Muscle of leg (tissue), 16 donors: Measurements from ENCODE around the gene MAGEA9. TPM values are rescaled to one million over a fixed set of nuclear protein-coding genes. Genes with fewer than 3 reads are reported as not detected.
"Not testable (repeated sequence)": the region's sequence is repeated elsewhere in the genome, so short reads cannot be mapped to it uniquely, and the experiment has no call there.

Source experiments
- DNase-seq: peaks from one replicate; pipeline ENCODE4 v3.0.0; 2013
- H3K27ac ChIP-seq: one replicate; pipeline ENCODE4 v1.5.1; 2013; ENCODE audit warnings: mild to moderate bottlenecking, low read length, control low read depth
- H3K27me3 ChIP-seq: one replicate; pipeline ENCODE4 v1.6.1; 2013; ENCODE audit warnings: low read length; ENCODE audit not compliant: control insufficient read depth, insufficient read depth
- H3K36me3 ChIP-seq: one replicate; pipeline ENCODE4 v1.6.1; 2013; ENCODE audit warnings: low read length; ENCODE audit not compliant: control insufficient read depth, insufficient read depth
- H3K4me1 ChIP-seq: one replicate; pipeline ENCODE4 v1.6.1; 2013; ENCODE audit warnings: low read length; ENCODE audit not compliant: control insufficient read depth, insufficient read depth
- H3K4me3 ChIP-seq: one replicate; pipeline ENCODE4 v1.5.1; 2013; ENCODE audit warnings: low read length, control low read depth
- H3K9me3 ChIP-seq: replicated peaks from 2 replicates; pipeline ENCODE4 v1.6.1; 2013; ENCODE audit warnings: low read depth, low read length; ENCODE audit not compliant: control insufficient read depth
- whole genome bisulfite sequencing: methylation state at CpG from one replicate; pipeline ENCODE4 v1.1.5; 2013; ENCODE audit warnings: missing lambda C conversion rate; ENCODE audit not compliant: insufficient coverage; 5-methylcytosine and 5-hydroxymethylcytosine counted together
- long read RNA-seq, 11 donors: transcript quantifications; one replicate each; lab custom pipeline, GENCODE V29; 2026
- polyA plus RNA-seq, 8 donors: library from polyadenylated mRNA; unstranded; fragments of 120-200 nt; gene quantifications; one replicate each; pipeline versions ENCODE4 v1.2.1 to v1.2.3, GENCODE V29; 2013; ENCODE audit warnings: inconsistent platforms in 1 of 8, low replicate concordance in 1 of 8; ENCODE audit not compliant: insufficient read length in 8 of 8, insufficient read depth in 1 of 8
- total RNA-seq: library from RNA; stranded (reverse); fragments of 120-200 nt; gene quantifications from one replicate; pipeline ENCODE4 v1.2.4, GENCODE V29; 2013

Gene MAGEA9, protein sequence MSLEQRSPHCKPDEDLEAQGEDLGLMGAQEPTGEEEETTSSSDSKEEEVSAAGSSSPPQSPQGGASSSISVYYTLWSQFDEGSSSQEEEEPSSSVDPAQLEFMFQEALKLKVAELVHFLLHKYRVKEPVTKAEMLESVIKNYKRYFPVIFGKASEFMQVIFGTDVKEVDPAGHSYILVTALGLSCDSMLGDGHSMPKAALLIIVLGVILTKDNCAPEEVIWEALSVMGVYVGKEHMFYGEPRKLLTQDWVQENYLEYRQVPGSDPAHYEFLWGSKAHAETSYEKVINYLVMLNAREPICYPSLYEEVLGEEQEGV
- total RNA-seq (not detected), polyA plus RNA-seq (not detected)
- long read RNA-seq, donor 1: 0 reads
- long read RNA-seq, donor 2: 0 reads
- long read RNA-seq, donor 3: 0 reads
- long read RNA-seq, donor 4: 0 reads
- long read RNA-seq, donor 5: 0 reads
- long read RNA-seq, donor 6: 0 reads
- long read RNA-seq, donor 7: 0 reads
- long read RNA-seq, donor 8: 0 reads
- long read RNA-seq, donor 9: 0 reads
- long read RNA-seq, donor 10: 0 reads
- long read RNA-seq, donor 11: 0 reads

DNA sequence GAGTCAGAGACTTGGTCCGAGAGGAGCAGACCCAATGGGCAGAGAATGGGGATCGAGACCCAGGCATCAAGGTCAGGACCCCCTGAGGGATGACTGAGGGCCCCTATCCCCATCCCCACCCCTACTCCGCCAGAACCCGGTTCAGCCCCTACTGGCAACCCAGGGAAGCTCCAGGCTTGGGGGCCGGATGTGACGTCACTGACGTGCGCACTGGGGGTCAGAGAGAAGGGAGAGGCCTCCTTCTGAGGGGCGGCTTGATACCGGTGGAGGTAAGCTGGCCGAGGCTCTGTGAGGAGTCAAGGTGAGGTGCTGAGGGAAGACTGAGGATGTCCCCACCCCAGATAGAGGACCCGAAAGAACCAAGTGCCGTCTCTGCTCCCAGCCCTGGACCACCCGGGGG is at the start of gene MAGEA9:
Gene MAGEA9, plus strand, starts transcription at position 204 of the 400 bp plus-strand sequence. CDS start 4,281 bp downstream, outside the sequence.
- not testable (repeated sequence) for H3K9me3 ChIP-seq, H3K4me1 ChIP-seq, H3K27me3 ChIP-seq, H3K4me3 ChIP-seq, DNase-seq, H3K27ac ChIP-seq, H3K36me3 ChIP-seq
- WGBS: no CpG with 5 or more reads among the region's 14 CpGs

DNA sequence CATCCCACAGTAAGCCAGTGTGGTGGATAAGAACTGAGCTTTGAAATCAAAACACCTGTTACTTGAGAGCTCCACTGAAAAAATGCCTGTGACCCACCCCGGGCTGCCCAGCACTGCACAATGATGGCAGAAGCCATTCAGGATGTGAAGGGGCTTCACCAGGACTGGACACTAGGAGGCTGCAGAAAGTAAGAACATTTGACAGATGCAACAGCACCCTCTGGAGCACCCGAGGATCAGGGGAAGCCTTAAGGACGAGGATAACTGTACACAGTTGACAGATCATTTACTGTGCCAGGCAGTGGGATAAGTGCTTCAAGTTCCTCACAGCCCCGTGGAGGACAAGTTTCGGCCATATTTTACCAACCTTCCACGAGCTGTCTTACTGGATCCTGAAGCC is 39.5 kb upstream of the MAGEA9 start:
- not testable (repeated sequence) for DNase-seq, H3K9me3 ChIP-seq, H3K36me3 ChIP-seq, H3K4me3 ChIP-seq, H3K27ac ChIP-seq, H3K27me3 ChIP-seq, H3K4me1 ChIP-seq
- WGBS: no CpG with 5 or more reads among the region's 6 CpGs

DNA sequence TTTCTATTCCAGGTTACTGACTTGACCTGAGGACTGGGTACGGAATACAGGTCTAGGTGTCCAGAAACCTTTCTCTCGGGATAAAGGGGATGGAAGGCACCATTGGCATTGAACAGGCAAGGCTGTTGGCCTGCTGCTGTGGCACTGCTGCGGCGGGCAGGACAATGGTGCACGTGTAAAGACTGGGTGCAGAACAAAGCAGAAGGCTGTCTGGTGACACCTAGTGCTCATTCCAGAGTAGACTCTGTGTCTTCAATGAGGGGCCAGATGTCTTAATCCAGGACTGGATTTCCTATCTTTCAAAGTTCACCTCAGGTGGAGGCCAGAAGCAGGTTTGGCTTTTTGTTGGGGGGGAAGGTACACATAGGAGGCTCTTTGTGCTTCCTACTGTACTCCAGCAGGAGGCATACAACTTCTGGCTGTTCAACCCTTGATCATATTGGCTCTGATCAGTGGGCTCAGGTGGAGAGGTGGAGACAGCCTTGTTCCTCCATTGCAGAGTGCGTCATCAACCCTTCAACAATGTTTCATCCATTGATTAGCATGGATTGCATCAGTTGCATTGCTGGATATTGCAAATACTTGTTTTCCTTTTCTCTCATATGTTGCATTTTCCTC is 35.2 kb upstream of the MAGEA9 start:
- not testable (repeated sequence) for H3K4me3 ChIP-seq, H3K36me3 ChIP-seq, H3K9me3 ChIP-seq, H3K4me1 ChIP-seq, H3K27me3 ChIP-seq, DNase-seq, H3K27ac ChIP-seq
- WGBS: no CpG with 5 or more reads among the region's 6 CpGs

DNA sequence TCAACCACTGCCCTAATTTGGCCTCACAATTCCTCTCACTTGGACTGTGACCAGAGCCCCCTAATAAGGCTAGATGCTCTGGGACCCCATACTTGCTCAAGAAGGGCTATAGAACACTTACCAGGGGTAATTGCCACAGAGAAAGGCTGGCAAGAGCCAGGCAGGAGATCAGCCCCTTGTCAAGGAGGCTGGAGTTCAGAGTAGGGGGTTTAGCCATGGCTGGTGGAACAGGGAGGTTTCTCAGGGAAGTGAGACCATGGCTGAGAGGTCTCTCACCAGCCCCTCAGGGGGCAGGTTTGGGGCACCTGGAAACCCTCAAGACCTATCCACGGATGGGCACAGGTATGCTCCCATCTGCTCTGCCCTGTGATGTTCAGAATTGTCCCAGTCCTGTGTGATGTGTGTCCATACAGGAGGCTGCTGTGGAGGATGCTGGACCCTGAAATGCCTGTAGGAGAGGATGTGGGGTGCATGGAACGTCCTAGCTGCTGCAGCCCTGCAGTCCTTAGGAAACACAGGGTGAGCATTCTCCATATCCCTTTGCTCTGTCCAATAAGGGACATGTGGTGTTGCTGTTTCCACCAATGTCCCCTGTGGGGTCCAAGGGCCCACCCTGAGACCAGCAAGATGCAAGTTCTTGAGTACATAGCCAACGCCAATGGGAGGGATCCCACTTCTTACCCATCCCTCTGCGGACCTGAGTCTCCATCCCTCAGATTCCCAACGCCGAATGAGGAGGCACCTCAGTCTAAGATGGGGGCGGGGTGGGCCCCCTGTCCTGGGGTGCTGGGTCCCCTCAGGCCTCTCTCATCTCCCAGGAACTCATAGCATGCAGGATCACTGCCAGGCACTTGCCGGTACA is 24.3 kb upstream of the MAGEA9 start:
- no peak for DNase-seq
- no peak overlapping the region for H3K27ac ChIP-seq
- H3K27me3 ChIP-seq: peaks cover 2% of the 10 kb centered on the region
- H3K9me3 ChIP-seq: no peaks in the 10 kb centered on the region
- WGBS: 83% methylated on average over 2 of the region's 8 CpGs
- H3K4me1 ChIP-seq: no peaks in the 10 kb centered on the region
- H3K4me3 ChIP-seq: no peak overlapping the region
- no peaks in the 10 kb centered on the region for H3K36me3 ChIP-seq

DNA sequence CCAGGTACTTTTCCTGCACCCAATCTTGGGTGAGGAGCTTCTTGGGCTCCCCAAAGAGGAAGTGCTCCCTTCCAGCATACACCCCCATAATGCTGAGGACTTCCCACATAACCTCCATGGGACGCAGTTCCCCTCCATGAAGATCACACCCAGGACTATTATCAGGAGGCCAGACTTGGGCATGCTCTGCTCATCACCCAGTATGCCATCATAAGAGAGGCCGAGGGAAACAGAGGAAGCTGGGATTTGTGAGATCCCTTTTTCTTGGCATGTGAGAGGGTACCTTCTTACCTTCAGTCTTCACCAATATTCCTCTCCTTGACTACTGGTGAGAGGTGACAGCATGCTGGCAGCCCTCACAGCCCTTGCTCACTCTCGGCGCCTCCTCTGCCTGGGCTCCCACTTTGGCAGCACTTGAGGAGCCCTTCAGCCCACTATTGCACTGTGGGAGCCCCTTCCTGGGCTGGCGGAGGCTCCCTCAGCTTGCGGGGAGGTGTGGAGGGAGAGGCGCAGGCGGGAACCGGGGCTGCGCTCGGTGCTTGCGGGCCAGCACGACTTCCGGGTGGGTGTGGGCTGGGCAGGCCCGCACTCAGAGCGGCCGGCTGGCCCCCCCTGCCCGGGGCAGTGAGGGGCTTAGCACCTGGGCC is 23.5 kb upstream of the MAGEA9 start:
- WGBS: 86% methylated on average over 16 of the region's 18 CpGs
- no peaks in the 10 kb centered on the region for H3K36me3 ChIP-seq
- no peaks in the 10 kb centered on the region for H3K4me1 ChIP-seq
- H3K9me3 ChIP-seq: no peaks in the 10 kb centered on the region
- no peak for DNase-seq
- H3K4me3 ChIP-seq: no peak overlapping the region
- no peak overlapping the region for H3K27ac ChIP-seq
- H3K27me3 ChIP-seq: peaks cover 2% of the 10 kb centered on the region

DNA sequence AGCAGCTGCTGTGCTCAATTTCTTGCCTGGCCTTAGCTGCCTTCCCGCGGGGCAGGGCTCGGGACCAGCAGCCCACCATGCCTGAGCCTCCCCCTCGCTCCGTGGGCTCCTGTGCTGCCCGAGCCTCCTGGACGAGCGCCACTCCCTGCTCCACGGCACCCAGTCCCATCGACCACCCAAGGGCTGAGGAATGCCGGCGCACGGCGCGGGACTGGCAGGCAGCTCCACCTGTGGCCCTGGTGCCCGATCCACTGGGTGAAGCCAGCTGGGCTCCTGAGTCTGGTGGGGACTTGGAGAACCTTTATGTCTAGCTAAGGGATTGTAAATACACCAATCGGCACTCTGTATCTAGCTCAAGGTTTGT is 23.0 kb upstream of the MAGEA9 start:
- H3K9me3 ChIP-seq, H3K4me1 ChIP-seq, DNase-seq, H3K27ac ChIP-seq, H3K4me3 ChIP-seq, H3K27me3 ChIP-seq, H3K36me3 ChIP-seq: not testable (repeated sequence)
- 88% methylated on average over 10 of the region's 17 CpGs for WGBS

DNA sequence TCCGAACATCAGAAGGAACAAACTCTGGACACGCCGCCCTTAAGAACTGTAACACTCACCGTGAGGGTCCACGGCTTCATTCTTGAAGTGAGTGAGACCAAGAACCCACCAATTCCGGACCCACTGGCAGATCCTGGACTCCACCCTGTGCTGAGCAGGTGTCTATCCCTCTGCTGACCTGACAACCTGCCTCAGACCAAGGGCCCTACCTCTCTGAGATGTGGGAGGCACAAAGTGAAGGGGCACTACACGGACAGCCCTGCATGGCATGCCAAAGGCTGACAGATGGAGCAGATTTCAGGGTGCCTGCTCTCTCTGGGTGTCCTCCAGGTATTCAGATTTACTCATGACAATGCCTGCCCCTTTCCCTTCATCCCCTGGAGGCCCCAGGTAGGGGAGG is 21.9 kb upstream of the MAGEA9 start:
- Histone ChIP-seq H3K4me3 (no peak overlapping the region), H3K36me3 (no peaks in the 10 kb centered on the region), H3K27me3 (peaks cover 2% of the 10 kb centered on the region), H3K27ac (no peak overlapping the region), H3K4me1 (no peaks in the 10 kb centered on the region), H3K9me3 (no peaks in the 10 kb centered on the region)
- DNase-seq: no peak
- WGBS: 86% methylated on average over 6 of the region's 7 CpGs

DNA sequence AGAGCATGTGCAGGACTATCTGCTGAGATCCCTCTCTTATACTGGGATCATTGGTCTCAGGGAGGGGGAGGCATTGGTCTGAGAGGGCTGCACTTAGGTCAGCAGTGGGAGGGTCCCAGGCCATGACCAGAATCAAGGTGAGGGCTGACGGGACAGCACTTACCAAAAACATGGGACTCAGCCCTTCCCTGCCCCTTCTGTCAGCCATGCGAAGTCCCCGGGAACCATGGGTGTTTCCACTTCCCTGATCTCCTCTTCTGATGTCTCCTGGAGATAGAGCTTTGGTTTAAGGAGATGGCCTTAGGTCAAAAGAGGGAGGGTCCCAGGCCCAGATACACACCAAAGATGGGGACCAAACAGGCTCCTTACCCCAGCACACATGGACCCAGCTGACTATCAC is 20.8 kb upstream of the MAGEA9 start:
- no peak overlapping the region for H3K27ac ChIP-seq
- no peak overlapping the region for H3K4me3 ChIP-seq
- no CpG with 5 or more reads among the region's 3 CpGs for WGBS
- H3K27me3 ChIP-seq: no peaks in the 10 kb centered on the region
- DNase-seq: no peak
- H3K9me3 ChIP-seq: no peaks in the 10 kb centered on the region
- no peaks in the 10 kb centered on the region for H3K4me1 ChIP-seq
- no peaks in the 10 kb centered on the region for H3K36me3 ChIP-seq

DNA sequence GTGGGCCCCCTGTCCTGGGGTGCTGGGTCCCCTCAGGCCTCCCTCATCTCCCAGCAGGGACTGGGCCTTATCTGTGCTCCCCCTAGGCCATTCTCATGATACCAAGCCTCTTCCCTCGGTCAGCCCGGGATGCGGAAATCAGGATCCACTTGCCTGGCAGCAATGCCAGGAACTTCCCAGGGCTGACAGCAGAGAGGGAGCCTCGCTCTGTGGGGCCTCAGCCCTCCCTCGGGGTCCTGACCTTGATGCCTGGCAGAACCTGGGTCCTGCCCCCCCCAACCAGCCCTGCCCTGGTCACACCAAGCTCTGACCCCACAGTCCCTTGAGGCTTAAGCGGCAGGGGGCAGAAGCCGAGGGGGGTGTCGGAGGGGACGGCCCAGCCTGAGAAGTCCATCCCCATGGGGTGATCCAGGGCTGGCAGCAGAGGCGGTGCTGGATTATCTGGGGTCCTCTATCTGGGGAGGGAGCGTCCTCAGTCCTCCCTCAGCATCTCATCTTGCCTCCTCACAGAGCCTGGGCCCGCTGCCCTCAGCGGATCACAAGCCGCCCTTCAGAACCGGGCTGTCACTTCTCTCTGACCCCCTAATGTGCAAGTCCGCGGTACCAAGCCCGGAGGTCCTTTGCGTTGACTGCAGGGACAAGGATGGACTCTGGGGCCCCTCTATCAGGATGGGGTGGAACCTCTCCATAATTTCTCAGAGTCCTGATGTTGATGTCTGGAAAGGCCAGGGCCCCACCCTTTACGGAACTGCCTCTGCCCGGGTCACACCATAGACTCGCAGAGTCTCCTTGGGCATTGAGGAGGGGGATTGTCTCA is 19.7 kb upstream of the MAGEA9 start:
- H3K27ac ChIP-seq, H3K9me3 ChIP-seq, H3K36me3 ChIP-seq, DNase-seq, H3K4me1 ChIP-seq, H3K4me3 ChIP-seq, H3K27me3 ChIP-seq: not testable (repeated sequence)
- WGBS: 90% methylated on average over 10 of the region's 22 CpGs
